SK-N-SH (cell line): Measurements from ENCODE around the gene ZDHHC5.

Experiments
- CHD2 ChIP-seq: fragments of 150-350 bp; IDR thresholded peaks from 2 replicates; pipeline ENCODE4 v1.6.1; 2018; ENCODE audit warnings: low read length; ENCODE audit not compliant: partially characterized antibody
- CTCF ChIP-seq: fragments of 200-600 bp; sonication (generic); IDR thresholded peaks from 2 replicates; pipeline ENCODE4 v1.6.1; 2017; ENCODE audit warnings: antibody characterized with exemption, mild to moderate bottlenecking, moderate library complexity
- EP300 ChIP-seq, 2 experiments: IDR thresholded peaks; 2 replicates each; pipeline versions ENCODE4 v1.4.0 to v1.6.1; 2012; ENCODE audit warnings: borderline replicate concordance in 1 of 2, low read depth in 1 of 2, low read length in 1 of 2
- FOXJ3 ChIP-seq: sonication (generic); formaldehyde crosslinking; IDR thresholded peaks from 2 replicates; pipeline ENCODE4 v1.5.1; 2020; ENCODE audit warnings: mild to moderate bottlenecking, missing genetic modification reagents
- GABPA ChIP-seq: IDR thresholded peaks from 2 replicates; pipeline ENCODE4 v1.4.0; 2012; ENCODE audit warnings: low read depth, mild to moderate bottlenecking
- GATA2 ChIP-seq: sonication (generic); formaldehyde crosslinking; IDR thresholded peaks from 2 replicates; pipeline ENCODE4 v1.5.0; 2020; ENCODE audit warnings: mild to moderate bottlenecking, missing genetic modification reagents
- MAX ChIP-seq: IDR thresholded peaks from 2 replicates; pipeline ENCODE4 v1.4.0; 2012; ENCODE audit warnings: low read depth
- PBX3 ChIP-seq: IDR thresholded peaks from 2 replicates; pipeline ENCODE4; 2012
- RAD21 ChIP-seq: IDR thresholded peaks from 2 replicates; pipeline ENCODE4 v1.6.1; 2012; ENCODE audit warnings: mild to moderate bottlenecking, low read length
- TAF1 ChIP-seq: IDR thresholded peaks from 2 replicates; pipeline ENCODE4 v1.6.1; 2012; ENCODE audit warnings: low read depth, mild to moderate bottlenecking, low read length, moderate library complexity, borderline replicate concordance
- YY1 ChIP-seq: IDR thresholded peaks from 2 replicates; pipeline ENCODE4 v1.4.0; 2012; ENCODE audit warnings: low read depth, mild to moderate bottlenecking

GRCh38 chr11:57698843-57699365 is 31.0 kb downstream of the ZDHHC5 start:
- no peak for TF ChIP-seq YY1
- TF ChIP-seq GATA2 (CRISPR knock-in tag): no peak
- TF ChIP-seq CTCF: no peak
- no peak for TF ChIP-seq FOXJ3 (CRISPR knock-in tag)
- TF ChIP-seq RAD21: no peak
- TF ChIP-seq GABPA: no peak
- no peak for TF ChIP-seq TAF1
- no peak for TF ChIP-seq PBX3
- no peak for TF ChIP-seq CHD2
- TF ChIP-seq MAX: no peak
- no peak for TF ChIP-seq EP300 (IDR thresholded peaks at IDR 0.05; ENCODE audit: borderline replicate concordance in 1 of 2, low read depth in 1 of 2, low read length in 1 of 2)
